Measurements from ENCODE around the gene ZNF618.

Gene ZNF618

GRCh38 chr9:113885183-113886025 lies 9.3 kb downstream of the ZNF618 start:
- TF ChIP-seq CTCF (IDR thresholded peaks at IDR 0.05): no peak

DNA sequence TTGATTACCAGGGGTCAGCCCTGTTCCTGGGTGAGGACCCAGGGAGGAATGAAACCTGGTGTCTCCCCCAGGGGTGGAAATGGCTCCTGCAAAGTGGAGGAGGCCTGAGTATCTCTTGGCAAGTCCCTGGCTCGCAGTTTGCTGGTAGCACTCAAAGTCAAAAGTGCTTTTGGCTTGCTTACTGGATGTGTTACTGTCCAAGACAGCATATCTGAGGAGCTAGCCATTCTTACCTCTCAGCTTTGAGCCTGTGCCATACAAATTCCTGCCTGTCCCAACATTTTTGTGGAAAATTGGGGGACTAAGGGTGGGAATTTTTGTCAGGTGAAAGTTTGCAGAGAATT lies 9.9 kb downstream of the ZNF618 start:
- TF ChIP-seq CTCF (IDR thresholded peaks at IDR 0.05): no peak

- no peak for TF ChIP-seq CTCF (IDR thresholded peaks at IDR 0.05)
These were observed 10.4 kb downstream of the ZNF618 start for GRCh38 chr9:113886466-113886865.

- no peak for TF ChIP-seq CTCF (IDR thresholded peaks at IDR 0.05)
These were observed 10.8 kb downstream of the ZNF618 start for GRCh38 chr9:113886933-113887332.

DNA sequence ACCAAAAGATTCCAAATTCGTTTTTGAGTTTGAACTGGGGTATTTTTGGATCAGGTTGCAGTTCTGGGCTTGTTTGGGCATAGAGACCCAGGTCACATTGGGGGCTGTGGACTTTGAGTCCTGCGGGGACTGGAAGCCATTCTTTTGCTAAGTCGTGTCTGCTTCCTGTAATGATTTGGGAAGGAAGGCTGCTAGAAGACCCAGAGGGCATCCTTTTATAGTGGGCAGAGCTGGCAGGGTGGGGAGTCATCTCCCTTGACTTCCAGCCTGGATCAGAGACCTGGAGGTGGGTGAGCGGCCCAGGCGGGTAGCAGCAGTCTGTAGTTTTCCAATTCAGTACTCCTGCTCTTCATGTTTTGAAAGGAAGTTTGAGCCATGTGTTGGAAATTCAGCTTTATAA lies 11.3 kb downstream of the ZNF618 start:
- no peak for TF ChIP-seq CTCF (IDR thresholded peaks at IDR 0.05)

DNA sequence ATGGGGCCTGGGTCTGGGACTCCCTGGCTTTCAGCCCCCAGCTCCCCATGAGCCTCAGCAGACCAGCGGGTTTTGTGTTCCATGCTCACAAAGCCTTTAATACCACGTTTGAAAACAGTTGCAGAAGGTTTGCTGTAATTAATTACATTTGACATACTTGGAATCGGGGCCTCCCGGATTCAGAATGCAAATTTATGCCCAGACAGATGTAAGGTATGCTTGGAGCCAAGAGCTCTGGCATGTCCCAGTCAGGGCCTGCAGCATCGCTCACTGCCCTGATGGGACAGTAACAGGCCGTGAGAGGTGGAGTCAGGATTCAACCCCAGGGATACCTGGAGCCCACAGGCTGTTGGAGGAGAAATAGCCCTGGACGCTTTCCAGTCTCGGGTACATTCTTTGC lies 12.2 kb downstream of the ZNF618 start:
- no peak for TF ChIP-seq CTCF (IDR thresholded peaks at IDR 0.05)

DNA sequence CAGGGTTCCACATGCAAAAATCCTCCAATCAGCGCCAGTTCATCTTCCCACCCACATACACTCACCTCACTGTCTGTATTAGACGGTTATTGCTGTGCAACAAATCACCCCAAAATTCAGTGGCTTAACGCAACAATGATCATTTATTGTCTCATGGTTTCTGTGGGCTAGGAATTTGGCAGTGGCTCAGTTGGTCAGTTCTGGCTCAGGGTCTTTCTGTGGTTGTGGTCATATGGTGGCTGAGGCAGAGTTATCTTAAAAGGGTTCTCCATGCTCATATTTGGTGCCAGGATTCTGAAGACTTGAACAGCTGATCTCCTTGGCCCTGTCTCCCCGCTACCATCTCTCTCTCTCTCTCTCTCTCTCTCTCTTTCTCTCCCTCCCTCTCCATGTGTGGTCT lies 12.9 kb downstream of the ZNF618 start:
- no peak for TF ChIP-seq CTCF (IDR thresholded peaks at IDR 0.05)

GRCh38 chr9:113890704-113891103 lies 14.6 kb downstream of the ZNF618 start:
- no peak for TF ChIP-seq CTCF (IDR thresholded peaks at IDR 0.05)

All from LNCAP (cell line).